HG03159 (cell line): ENCODE data around the gene CHRNB2.
"Not testable (repeated sequence)": the region's sequence is repeated elsewhere in the genome, so short reads cannot be mapped to it uniquely, and the experiment has no call there.

Experiments used
- ATAC-seq: cut with Tn5 transposase; IDR thresholded peaks from one replicate; pipeline ENCODE4 v1.9.1; 2021; ENCODE audit warnings: mild to moderate bottlenecking, moderate library complexity; ENCODE audit not compliant: unreplicated experiment

CHRNB2 gene

GRCh38 chr1:154567386-154568156 is at the start of gene CHRNB2:
Gene CHRNB2 (plus strand): TSS chr1:154567778. CDS start chr1:154568045, 267 bp downstream.
- no peak for ATAC-seq

GRCh38 chr1:154519591-154519991 is 48.0 kb upstream of the CHRNB2 start:
- no peak for ATAC-seq

- ATAC-seq: no peak
These were observed 47.2 kb upstream of the CHRNB2 start for GRCh38 chr1:154520333-154520732.

- ATAC-seq: no peak
These were observed 45.9 kb upstream of the CHRNB2 start for GRCh38 chr1:154521695-154522094.

GRCh38 chr1:154524881-154525280 is 42.7 kb upstream of the CHRNB2 start:
- ATAC-seq: no peak

- no peak for ATAC-seq
These were observed 40.4 kb upstream of the CHRNB2 start for GRCh38 chr1:154527192-154527591.

- no peak for ATAC-seq
These were observed 38.3 kb upstream of the CHRNB2 start for GRCh38 chr1:154529308-154529707.

GRCh38 chr1:154531950-154532349 is 35.6 kb upstream of the CHRNB2 start:
- not testable (repeated sequence) for ATAC-seq

GRCh38 chr1:154533952-154534844 is 33.4 kb upstream of the CHRNB2 start:
- ATAC-seq: no peak

- no peak for ATAC-seq
These were observed 31.0 kb upstream of the CHRNB2 start for GRCh38 chr1:154536570-154536969.

- ATAC-seq: no peak
These were observed 27.8 kb upstream of the CHRNB2 start for GRCh38 chr1:154539486-154540483.

- no peak for ATAC-seq
These were observed 26.3 kb upstream of the CHRNB2 start for GRCh38 chr1:154541231-154541630.

- ATAC-seq: no peak
These were observed 21.1 kb upstream of the CHRNB2 start for GRCh38 chr1:154546264-154547063.

- ATAC-seq: no peak
These were observed 20.4 kb upstream of the CHRNB2 start for GRCh38 chr1:154547105-154547732.

GRCh38 chr1:154548028-154548427 is 19.6 kb upstream of the CHRNB2 start:
- no peak for ATAC-seq

- ATAC-seq: no peak
These were observed 18.3 kb upstream of the CHRNB2 start for GRCh38 chr1:154549202-154549770.

- ATAC-seq: no peak
These were observed 17.5 kb upstream of the CHRNB2 start for GRCh38 chr1:154550070-154550469.

GRCh38 chr1:154550657-154551056 is 16.9 kb upstream of the CHRNB2 start:
- no peak for ATAC-seq

GRCh38 chr1:154551474-154551873 is 16.1 kb upstream of the CHRNB2 start:
- no peak for ATAC-seq
